ENCODE data around the gene RNASEH1.

RNASEH1 gene

GRCh38 chr2:3547915-3548314, 10.2 kb downstream of the RNASEH1 start:
- DNase-seq (ENCODE audit: low spot score): no peak

GRCh38 chr2:3545788-3546478, 12.2 kb downstream of the RNASEH1 start:
- no peak for DNase-seq (ENCODE audit: low spot score)

GRCh38 chr2:3543023-3543683, 15.0 kb downstream of the RNASEH1 start:
- DNase-seq (ENCODE audit: low spot score): no peak

GRCh38 chr2:3542107-3542506, 16.0 kb downstream of the RNASEH1 start:
- no peak for DNase-seq (ENCODE audit: low spot score)

GRCh38 chr2:3539836-3540235, 18.3 kb downstream of the RNASEH1 start:
- no peak for DNase-seq (ENCODE audit: low spot score)

- peak; percentile 61 for DNase-seq (ENCODE audit: low spot score)
Observed at GRCh38 chr2:3536682-3537632, 21.2 kb downstream of the RNASEH1 start.

- peak; percentile 66 for DNase-seq (ENCODE audit: low spot score)
Observed at GRCh38 chr2:3535794-3536681, 22.1 kb downstream of the RNASEH1 start.

- DNase-seq (ENCODE audit: low spot score): no peak
Observed at GRCh38 chr2:3535467-3535793, 22.7 kb downstream of the RNASEH1 start.

GRCh38 chr2:3534251-3534814, 23.8 kb downstream of the RNASEH1 start:
- DNase-seq (ENCODE audit: low spot score): no peak

GRCh38 chr2:3533836-3534235, 24.3 kb downstream of the RNASEH1 start:
- no peak for DNase-seq (ENCODE audit: low spot score)

GRCh38 chr2:3532941-3533340, 25.2 kb downstream of the RNASEH1 start:
- DNase-seq (ENCODE audit: low spot score): no peak

GRCh38 chr2:3529316-3530025, 28.7 kb downstream of the RNASEH1 start:
- no peak for DNase-seq (ENCODE audit: low spot score)

GRCh38 chr2:3527886-3528785, 30.0 kb downstream of the RNASEH1 start:
- DNase-seq (ENCODE audit: low spot score): no peak

- no peak for DNase-seq (ENCODE audit: low spot score)
Observed at GRCh38 chr2:3526871-3527270, 31.3 kb downstream of the RNASEH1 start.

- DNase-seq (ENCODE audit: low spot score): no peak
Observed at GRCh38 chr2:3523551-3524041, 34.5 kb downstream of the RNASEH1 start.

- DNase-seq (ENCODE audit: low spot score): no peak
Observed at GRCh38 chr2:3522961-3523421, 35.1 kb downstream of the RNASEH1 start.

- no peak for DNase-seq (ENCODE audit: low spot score)
Observed at GRCh38 chr2:3520591-3520990, 37.5 kb downstream of the RNASEH1 start.

GRCh38 chr2:3519255-3520205, 38.6 kb downstream of the RNASEH1 start, which contains the start of gene ADI1:
TSS of gene ADI1 (minus strand) at chr2:3519531. CDS start at chr2:3519487, 44 bp downstream.
- DNase-seq (ENCODE audit: low spot score): peak; percentile 78

Data from LoVo (cell line).